HG02885 (cell line): ENCODE measurements around the gene DNAH8.

Experiments used
- ATAC-seq: cut with Tn5 transposase; IDR thresholded peaks from one replicate; pipeline ENCODE4 v1.9.1; 2021; ENCODE audit warnings: mild to moderate bottlenecking; ENCODE audit not compliant: unreplicated experiment, poor library complexity

DNAH8 gene

DNA sequence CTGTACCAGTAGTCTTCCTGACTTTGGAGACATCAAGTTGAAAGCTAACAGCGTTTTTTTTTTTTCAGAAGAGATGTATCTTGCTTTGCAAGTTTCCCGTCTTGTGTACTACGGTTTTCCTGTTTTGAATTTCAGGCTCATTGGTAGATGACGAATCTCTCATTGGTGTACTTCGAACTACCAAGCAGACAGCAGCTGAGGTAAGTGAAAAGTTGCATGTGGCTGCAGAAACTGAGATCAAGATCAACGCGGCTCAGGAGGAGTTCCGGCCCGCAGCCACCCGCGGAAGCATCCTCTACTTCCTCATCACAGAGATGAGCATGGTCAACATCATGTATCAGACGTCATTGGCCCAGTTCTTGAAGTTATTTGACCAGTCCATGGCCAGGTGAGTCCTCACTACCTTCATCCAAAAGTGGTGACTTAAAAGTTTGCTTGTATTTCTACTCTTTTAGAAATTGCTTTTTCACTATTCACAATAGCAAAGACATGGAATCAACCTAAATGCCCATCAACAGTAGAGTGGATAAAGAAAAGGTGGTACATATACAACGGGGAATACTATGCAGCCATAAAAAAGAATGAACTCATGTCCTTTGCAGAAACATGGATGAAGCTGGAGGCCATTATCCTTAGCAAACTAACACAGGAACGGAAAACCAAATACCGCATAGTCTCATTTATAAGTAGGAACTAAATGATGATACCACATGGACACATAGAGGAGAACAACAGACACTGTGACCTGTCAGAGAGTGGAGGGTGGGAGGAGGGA, 222.9 kb downstream of the DNAH8 start:
- ATAC-seq, result no peak

DNA sequence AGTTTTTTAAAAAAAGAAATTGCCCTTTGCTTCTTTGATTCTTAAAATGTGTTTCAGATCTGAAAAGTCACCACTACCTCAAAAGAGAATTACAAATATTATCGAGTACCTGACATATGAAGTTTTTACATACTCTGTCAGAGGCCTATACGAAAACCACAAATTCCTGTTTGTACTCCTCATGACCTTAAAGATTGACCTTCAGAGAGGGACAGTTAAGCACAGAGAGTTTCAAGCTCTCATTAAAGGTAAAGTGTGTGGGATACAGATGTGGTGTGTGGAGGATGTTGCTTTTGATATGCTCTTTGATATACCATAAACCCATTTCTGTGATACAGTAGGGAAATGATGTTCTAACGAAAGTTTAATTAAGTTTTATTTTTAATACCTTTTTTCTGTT, 223.6 kb downstream of the DNAH8 start:
- no peak for ATAC-seq

DNA sequence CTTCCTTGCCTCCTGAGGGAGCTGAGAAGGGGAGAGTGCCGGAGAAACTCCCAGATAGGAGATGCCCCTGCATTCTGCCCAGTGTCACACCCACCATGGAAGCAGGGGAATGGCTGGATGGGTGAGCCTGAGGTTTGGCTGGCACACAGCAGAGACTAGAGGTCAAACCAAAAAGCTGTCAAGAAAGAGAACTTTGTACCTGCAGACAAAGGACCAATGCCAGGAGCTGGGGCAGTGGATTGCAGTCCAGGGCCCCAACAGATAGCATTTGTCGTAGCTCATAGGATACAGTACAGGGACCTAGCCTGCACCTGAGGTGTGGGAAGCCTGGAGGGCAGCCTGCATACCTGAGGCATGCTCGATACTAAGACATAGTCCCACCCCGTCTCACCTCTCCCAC, 227.3 kb downstream of the DNAH8 start:
- ATAC-seq, result no peak

DNA sequence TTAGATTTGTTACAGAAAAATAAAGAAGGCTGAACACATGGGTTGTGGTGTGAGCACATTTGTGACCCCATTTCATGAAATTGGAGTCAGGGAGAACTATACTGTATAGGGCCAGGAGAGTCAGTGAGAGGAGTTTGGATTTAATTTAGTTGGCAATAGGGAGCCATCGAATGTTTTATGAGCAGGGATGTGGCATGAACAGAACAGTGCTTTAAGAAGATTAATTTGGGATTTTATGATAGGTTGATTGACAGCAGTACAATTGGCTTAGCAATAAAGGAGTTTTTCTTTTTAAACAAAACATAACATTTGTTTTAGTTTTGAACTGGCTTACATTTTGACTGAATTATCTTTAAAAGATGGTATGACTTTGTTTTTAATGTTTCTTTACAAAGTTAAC, 227.9 kb downstream of the DNAH8 start:
- ATAC-seq, result no peak

DNA sequence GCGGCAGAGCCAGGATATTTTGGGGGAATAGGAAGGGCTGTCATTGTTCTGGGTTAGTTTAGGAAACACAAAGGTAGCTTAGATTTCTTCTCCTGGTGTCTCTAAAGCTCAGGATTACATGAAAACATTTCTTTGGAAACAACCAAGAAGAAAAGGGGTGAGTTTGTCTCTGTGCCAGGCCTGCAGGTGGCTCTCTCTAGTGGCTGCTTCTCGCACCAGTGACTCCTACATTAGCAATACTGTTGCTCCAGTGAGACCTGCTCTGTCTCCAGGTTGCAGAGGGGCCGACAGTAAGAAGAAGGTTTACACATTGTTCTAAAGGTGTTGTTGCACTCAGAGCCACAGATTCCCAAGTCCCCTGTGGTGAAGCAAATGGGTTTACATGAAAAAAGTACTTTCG, 228.9 kb downstream of the DNAH8 start:
- no peak for ATAC-seq

DNA sequence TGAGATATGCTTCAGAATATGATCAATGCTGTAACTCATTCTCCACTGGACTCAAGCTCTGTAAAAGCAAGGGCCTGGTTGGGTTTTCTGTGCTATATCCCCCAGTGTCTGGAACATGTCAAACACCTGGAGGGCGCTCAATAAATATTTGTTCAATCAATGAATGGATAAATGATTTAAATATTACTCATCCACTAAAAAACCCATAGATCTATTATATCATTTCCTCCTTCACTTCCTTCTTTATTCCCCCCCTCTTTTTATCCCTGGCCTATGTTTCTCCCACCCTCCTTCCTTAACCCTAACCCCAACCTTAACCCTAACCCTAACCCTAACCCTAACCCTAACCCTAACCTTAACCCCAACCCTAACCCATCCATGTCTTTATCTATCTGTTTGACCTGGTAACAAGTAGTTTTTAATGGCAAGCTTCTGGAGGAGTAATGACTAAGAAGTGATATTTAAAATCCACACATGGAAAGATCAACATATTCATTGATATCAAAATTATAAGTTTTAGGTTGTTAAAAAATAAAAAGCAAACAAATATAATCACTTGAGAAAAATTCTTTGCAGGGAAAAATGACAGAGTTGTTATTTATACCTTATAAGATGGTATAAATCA, 229.7 kb downstream of the DNAH8 start:
- no peak for ATAC-seq

DNA sequence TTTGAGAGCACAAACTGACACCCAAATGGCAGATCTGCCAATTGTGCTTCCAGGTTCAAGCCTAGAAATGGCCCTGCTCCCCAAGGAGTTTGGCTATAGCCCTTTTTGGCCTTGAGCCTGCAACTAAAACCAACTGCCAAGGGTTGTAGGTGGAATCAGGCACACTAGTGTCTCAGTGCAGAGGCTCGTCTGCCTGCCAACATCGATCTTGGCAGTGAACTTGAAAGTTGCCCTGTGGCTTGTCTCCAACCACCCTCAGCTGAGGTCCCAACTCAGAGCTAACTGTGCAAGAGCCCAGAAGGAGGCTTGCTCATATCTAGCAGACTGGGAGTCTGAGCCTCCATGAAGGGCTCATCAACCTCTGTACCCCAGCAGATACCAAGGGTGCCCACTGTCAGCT, 240.8 kb downstream of the DNAH8 start:
- no peak for ATAC-seq

DNA sequence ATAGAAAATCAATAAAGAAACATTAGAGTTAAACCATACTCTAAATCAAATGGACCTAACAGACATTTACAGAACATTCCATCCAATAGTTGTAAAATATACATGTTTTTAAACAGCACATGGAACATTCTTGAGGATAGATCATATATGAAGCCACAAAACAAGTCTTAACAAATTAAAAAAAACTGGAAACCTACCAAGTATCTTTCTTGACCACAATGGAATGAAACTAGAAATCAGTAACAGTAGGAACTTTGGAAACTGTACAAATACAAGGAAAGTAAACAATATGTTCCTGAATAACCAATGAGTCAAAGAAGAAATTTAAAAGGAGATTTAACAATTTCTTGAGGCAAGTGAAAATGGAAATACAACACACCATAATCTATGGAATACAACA, 242.3 kb downstream of the DNAH8 start:
- no peak for ATAC-seq

DNA sequence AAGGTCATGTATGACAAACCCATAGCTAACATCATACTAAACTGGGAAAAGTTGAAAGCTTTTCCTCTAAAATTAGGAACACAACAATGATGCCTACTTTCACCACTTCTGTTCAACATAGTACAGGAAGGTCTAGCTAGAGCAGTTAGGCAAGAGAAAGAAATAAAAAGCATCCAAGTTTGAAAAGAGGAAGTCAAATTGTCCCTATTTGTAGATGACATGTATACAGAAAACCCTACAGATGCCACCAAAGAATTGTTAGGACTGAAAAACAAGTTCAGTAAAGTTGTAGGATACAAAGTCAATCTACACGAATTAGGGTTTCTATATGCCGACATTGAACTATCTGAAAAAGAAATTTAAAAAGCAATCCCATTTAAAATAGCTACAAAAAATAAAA, 244.0 kb downstream of the DNAH8 start:
- no peak for ATAC-seq

DNA sequence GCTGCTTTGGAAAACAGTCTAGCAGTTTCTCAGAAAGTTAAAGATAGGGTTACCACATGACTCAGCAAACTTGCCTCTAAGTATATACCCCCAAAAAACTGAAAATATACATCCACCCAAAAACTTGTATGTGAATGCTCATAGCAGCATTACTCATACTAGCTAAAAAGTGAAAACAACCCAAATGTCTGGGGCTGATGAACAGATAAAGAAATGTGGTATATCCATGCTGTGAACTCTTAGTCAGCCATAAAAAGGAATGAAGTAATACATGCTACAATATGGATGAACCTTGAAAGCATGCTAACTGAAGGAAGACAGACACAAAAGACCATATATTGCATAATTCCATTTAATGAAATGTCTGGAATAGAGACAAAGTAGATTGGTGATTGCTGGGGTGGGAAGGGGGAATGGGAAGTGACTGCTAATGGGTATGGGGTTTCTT, 253.6 kb downstream of the DNAH8 start:
- no peak for ATAC-seq

DNA sequence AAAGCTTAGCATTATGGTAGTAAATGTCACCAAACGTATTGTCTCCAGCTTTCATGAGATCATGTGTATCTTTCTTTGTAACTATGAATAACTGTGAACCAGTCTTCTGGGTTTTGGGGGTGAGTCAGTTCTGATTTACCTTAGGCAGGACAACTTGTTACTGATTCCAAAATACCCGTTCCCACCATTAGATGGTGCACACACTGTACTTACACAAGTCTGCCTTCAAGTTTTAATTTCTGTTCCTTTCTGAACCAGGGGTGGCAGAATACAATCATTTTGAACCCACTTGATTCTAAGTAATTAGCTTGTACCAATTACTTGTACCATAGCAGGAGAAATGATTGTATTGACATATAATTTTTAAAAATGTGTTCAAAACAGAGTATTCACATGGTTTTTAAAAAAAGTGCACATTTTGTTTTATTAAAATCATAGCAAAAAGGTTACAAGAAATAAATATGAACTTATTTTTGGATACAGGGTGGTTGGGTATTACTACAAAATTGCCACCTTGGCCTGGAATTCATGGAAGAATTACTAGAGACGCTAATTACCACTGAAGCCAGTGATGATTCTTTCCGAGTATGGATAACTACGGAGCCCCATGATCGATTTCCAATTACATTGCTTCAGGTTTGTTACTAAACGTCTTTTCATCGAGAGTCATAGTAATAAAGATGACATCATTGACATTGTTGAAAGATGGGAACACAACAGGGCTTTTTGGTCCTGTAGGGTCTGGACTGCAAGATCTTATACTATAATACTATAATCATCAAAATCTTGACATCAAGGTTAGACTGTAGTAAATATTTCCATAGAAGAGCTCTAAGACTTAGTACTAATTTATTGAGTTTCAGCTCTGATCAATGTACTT, 258.3 kb downstream of the DNAH8 start:
- ATAC-seq, result no peak

DNA sequence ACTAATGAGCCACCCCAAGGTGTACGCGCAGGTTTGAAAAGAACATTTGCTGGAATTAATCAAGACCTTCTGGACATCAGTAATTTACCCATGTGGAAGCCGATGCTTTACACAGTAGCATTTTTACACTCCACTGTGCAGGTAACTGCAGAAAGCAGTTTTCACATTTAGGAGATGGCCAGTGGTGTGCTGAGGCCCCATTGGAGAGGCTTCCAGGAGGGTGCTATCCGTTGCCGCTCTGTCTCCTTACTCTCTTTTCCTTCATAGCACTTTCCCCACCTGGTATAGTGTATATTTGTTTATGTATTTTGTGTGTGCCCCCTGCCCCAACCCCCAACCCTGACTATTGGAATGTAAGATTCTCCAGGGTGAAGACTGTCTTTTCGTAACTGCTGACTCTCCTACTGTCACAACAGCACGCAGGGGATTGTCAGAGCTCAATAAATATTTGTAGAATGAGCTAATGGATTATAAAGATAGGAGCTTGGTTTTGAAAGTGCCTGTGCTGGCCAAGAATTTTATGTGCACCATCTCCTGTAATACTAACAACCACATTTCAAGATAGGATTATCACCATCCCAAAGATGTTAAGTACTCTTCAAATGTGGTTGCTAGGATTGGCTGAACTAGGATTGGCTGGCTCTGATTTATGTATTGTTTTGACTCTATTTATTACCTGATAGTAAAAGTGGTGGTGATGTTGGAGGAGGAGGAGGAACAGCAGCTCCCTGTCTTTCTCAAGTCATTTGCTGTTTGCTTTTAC, 259.5 kb downstream of the DNAH8 start:
- no peak for ATAC-seq

DNA sequence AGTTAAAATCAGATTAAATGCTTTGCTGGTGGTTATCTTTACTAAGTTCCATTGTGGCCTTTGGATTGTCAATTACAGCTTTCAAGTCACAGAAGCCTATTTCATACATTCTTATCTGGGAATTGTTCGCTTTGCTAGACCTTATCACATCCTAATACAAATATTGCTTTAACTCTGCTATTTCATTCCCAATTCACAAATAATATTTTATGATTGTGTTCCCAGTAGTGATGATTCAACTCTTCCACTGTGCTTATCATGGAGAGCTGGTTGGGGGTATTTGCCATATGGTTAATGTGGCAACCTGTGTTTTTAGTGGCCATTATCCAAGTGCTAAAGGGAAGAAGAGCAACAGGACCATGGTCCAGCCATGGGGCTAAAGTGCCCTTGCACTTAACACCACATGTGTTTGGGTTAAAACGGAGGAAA, 260.5 kb downstream of the DNAH8 start:
- no peak for ATAC-seq

DNA sequence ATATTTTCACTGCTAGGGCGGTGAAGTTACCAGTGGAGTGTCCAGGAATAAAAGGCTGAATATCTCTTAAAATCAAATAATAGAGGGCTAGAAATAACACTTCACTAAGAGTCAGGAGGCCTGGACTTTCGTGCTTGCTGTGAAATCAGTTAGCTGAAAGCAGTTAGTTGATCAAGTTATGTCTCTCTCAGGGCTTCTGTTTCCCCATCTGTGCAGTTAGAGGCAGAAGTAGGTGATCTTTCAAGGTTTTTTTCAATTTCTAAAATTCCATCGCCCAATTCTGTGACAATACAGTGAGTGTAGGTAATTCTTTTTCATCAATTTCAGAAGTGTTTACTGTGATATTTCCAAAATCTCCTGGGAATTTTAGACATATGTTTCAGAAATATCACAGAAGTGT, 260.9 kb downstream of the DNAH8 start:
- ATAC-seq, result no peak

DNA sequence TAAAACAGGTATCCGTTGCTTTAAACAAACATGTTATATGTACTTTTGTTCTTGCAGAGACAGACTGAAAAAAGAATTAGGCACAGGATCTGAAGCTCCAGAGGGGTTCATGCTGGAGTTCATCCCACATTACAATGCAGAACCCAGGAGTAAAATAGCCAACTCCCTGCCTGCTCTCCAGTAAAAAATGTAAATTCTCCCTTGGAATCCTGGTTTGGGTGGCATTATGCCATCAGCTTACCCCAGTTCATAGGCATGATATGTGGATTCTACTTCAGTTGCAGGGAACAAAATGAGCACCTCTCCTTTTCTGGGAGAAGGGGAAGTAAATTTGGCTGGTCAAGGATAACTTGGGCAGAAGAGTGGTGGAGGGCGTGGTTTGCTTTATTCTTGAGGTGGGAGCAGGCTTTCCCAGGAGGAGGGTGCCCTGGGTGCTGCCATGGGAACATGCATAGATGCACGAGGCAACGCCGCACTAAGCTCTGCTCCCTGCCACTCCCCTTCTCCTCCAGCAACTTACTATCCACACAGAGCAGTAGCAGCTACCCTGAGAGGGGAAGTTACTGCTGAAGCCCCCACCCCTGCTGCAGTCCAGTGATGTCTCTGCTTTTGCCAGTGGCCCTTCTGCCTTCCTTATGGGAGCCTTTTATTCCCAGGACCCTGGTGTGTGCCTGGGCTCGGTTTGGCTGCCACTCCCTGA, 261.8 kb downstream of the DNAH8 start:
- no peak for ATAC-seq

DNA sequence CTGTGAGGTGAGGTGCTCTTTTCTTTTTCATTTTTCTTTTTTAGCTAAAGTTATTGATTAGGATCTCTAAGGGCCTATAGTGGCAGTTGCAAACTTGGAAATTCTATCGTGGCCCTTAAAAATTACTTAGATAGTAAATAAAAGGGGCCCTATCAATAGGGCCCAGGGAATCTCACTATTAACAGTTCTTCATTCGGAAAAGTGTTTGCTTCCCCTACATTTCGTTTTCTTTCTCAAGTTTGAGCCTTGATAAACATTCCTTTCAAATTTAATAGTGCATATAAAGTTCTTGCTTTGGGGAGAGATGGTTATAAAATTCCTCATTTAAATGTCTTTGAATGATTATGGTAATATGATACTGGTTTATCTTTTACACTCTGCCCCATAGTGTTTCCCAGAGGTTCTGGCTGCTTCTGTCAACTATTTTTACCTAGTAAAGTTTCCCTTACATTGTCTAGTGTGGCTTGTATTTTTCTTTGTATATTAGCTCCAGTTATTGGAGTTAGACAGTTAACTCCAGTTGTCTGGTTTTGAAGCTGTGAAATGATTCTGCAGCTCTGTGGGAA, 263.1 kb downstream of the DNAH8 start:
- no peak for ATAC-seq

DNA sequence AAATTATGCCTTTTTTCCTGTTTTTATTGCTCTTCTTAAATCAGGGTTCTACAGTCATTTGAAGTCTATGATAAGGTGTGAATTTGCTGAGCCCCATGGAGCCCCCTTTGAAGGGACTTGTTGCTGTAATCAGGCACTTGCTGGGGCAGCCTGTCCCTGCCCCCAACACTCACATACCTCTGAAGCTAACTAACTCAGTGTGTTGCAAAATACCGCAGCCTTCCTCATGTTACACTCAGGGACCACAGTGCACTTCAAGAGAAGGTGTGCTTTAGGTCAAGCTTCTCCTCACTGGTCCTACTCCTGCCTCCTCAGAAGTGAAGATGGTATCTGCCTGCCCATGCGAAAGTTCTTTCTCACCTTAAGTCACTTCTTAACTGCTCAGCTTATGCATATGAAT, 267.4 kb downstream of the DNAH8 start:
- no peak for ATAC-seq

DNA sequence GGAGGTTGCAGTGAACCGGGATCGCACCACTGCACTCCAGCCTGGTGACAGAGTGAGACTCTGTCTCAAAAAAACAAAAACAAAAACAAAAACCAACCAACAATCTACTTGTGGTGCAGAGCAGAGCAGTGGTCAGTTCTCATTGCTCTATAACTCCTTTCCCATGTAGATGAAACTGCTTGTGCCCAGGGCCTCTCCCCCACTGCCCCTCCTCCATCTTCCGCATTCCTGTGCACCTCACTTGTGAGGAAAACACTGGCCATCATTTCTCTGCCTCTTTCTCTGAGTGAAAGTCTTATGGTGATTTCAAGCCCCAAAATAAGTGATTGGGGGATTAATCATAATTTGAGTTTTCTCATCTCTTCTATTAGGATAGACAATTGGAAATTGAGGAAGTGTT, 269.6 kb downstream of the DNAH8 start:
- no peak for ATAC-seq

DNA sequence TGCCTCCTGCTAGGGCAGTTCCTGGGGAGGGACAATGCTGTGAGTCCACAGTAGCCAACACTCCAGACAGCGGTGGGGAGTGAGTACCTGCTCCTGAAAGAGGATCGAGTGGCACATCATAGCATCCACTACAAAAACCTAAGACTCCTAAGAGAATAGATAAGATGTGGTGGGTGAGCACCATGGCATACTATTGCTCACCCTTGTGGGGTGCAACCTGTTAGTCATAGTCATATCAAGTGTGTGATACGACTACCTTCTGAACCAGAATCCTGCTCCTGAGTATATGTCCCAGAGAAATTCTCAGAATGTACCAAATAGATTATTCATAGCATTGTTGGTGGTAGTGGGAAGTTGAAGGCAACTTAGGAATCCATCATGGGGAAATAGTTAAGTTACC, 270.7 kb downstream of the DNAH8 start:
- ATAC-seq, result no peak

DNA sequence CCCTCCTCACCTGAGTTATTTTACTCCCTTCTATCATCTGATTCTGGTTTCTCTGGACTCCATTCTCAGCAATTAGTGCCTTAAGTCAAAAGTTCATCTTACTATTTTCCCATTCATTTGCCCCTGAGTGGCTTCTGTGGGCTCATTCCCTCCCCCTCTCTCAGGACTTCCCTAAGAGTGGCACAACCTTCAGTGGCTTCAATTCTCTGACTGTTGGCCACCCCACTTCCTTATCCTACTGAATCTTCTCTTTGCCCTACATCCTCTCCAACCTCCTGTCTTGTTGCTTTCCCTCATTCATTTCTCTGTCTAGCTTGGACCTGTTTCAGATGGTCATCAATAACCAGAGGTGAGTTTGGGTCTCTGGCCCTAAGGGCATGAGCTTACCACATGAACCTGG, 272.4 kb downstream of the DNAH8 start:
- no peak for ATAC-seq
